Stimulated activated CD8-positive, alpha-beta memory T cell treated with anti-CD3 and anti-CD28 coated beads, Interleukin-15, amount 100 ng/mL, for 1 hour (primary cell): Measurements from ENCODE around the gene PUS7.
"Not testable (repeated sequence)": the region's sequence is repeated elsewhere in the genome, so short reads cannot be mapped to it uniquely, and the experiment has no call there.

Source experiments
- DNase-seq: peaks from one replicate; pipeline ENCODE4 v3.0.0-alpha.2; 2020; ENCODE audit warnings: low read depth

The PUS7 gene

DNA sequence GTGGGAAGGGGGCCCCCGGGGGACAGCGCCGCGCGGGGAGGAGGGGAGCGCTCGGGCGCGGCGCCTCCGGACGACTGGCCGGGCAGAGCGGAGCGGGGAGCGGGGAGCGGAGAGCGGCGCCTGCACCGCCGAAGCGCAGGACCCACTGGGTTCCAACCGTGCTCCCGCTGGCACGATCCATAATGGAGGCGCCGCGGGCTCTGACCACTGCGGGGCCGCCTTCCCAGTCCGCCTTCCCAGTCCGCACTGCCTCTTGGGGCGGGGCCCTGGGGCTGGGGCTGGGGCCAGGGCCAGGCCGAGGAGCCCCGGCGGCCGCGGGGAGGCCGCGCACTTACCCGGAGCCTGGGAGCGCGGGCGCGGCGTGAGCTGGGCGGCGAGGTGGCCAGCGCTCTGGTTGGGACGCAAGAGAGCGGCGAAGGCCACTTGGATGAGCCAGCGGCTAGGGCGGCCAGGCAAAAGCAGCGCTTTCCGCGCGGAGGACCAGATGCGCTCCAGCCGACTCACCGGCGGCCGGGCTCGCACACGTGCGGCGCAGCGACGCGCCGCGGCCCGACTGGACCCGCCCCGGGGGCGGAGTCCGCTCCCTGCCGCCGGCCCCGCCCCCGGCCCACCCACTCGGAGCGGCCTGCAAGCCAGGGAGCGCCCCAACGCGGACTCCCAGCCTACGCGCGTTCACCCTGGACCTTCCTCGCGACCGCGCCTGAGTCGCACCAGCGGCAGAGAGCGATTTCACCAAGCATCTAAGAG, at the start of gene PUS7:
TSS of gene PUS7 (minus strand) at position 555 of the 747 bp plus-strand sequence. CDS start 13,759 bp downstream, outside the sequence.
- DNase-seq, result peak; percentile 53

DNA sequence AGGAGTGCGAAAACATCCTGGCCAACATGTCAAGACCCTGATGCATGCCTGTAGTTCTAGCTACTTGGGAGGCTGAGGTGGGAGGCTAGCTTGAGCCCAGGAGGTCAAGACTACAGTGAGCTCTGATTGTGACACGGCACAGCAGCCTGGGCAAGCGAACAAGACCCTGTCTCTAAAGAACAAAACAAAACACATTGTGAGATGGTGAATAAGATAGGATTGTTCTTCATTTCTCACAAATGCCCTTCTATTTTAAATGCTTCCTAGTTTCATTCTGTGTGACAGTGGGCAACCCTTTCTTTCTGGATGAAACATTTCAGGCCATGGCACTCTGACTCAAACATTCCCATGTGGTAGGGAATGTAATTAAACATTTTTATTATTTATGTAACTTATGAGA, 45.8 kb upstream of the PUS7 start:
- DNase-seq, result no peak

GRCh38 chr7:105567024-105567423, 45.0 kb upstream of the PUS7 start:
- DNase-seq, result no peak

GRCh38 chr7:105565190-105565589, 43.1 kb upstream of the PUS7 start:
- DNase-seq, result no peak

GRCh38 chr7:105559926-105560325, 37.9 kb upstream of the PUS7 start:
- no peak for DNase-seq

DNA sequence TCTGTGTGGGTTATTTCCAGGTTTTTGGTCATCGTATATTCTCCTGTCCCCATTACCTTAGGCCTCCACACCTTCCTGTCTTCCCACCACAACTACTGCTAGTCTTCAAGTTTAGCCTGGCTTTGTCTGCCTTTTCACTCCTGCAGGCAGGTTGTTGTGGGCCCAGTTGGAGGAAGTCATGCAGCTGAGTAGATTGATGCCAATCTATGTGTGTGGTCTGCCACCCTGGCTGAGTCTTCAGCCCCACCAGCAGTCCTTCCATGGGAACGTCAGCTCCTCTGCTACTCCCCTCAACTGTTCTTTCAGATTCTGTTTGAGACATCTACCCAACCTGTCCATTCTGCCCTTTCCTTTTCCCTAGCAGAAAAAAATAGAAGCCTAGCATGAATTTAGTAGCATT, 16.3 kb upstream of the PUS7 start:
- DNase-seq, result no peak

- no peak for DNase-seq
These were observed 10.8 kb upstream of the PUS7 start for GRCh38 chr7:105532709-105533460.

DNA sequence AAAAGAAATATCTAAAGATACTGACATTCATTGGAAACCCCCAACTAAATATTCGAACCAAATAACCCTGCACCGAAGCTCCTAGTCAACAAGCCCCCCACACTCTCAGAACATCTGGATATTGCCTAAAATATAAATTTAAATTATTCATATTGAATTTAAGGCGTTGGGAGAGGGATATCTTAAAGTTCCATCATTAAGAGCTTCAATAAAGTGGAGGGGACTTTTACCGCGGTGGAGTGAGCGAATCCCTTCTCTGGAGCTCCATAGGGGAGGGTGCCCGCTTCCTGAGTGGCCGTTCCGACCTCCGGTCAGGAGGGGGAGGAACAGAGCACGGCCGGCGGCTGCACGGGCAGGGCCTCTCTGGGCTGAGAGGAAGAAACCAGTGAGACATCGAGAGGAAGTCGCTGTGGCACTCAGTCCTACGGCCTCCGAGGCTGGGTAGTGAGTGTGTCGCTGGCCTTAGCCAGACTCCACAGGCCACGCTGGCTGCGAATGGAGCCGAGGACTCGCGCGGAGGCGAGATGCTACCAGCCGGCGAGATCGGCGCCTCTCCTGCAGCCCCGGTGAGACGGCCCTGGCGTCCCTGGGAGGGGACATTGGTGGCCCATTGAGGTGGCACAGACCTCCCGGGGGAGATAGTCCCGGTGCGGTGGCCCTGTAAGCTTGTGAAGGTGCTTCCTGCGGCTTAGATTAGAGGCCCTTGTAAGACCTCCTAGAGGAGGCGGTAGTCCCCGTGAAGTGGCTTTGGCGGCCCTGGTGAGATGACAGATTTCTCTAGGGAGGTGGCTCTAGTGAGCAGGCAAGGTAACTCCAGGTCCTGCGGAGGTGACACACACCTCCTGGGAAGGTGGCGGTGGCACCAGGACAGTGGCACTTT, 10.0 kb upstream of the PUS7 start, which contains the start of gene RINT1:
TSS of gene RINT1 (plus strand) at position 410 of the 880 bp plus-strand sequence. CDS start at position 525, 115 bp downstream.
- peak; percentile 70 for DNase-seq

- DNase-seq, result no peak
These were observed 8.5 kb upstream of the PUS7 start for GRCh38 chr7:105530546-105530945.

- DNase-seq, result no peak
These were observed 8.1 kb upstream of the PUS7 start for GRCh38 chr7:105530126-105530525.

DNA sequence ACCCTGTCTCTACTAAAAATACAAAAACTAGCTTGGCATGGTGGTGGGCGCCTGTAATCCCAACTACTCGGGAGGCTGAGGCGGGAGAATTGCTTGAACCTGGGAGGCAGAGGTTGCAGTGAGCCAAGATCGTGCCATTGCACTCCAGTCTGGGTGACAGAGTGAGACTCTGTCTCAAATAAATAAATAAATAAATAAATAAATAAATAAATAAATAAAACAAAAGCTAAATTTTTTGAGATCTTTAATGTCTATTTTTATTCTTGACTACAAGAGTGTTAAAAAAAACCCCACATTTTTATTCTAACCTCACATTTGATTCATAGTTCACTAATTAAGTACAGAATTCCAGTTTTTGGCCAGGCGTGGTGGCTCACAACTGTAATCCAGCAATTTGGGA, 5.7 kb upstream of the PUS7 start:
- not testable (repeated sequence) for DNase-seq

DNA sequence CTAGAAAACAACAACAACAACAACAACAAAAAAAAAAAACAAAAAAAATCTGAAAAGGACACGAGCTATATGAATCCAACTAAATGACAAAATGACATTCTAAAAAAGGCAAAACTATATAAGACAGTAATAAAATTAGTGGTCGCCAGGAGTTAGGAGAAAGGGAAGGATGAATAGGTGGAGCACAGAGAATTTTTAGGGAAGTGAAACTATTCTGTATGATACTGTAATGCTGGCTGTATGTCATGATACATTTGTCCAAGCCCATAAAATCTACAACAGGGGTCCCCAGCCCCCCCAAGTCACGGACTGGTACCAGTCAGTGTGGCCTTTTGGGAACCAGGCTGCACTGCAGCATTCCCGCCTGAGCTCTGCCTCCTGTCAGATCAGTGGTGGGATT, 2.8 kb upstream of the PUS7 start:
- no peak for DNase-seq

DNA sequence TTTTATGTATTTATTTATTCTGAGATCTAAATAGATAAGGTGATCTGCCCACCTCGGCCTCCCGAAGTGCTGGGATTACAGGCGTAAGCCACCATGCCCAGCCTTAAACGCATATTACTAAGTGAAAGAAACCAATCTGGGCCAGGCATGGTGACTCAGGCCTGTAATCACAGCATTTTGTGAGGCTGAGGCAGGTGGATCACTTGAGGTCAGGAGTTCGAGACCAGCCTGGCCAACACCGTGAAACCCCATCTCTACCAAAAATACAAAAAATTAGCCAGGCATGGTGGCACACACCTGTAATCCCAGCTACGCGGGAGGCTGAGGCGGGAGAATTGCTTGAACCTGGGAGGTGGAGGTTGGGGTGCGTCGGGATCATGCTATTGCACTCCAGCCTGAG, 2.4 kb upstream of the PUS7 start:
- DNase-seq, result not testable (repeated sequence)

DNA sequence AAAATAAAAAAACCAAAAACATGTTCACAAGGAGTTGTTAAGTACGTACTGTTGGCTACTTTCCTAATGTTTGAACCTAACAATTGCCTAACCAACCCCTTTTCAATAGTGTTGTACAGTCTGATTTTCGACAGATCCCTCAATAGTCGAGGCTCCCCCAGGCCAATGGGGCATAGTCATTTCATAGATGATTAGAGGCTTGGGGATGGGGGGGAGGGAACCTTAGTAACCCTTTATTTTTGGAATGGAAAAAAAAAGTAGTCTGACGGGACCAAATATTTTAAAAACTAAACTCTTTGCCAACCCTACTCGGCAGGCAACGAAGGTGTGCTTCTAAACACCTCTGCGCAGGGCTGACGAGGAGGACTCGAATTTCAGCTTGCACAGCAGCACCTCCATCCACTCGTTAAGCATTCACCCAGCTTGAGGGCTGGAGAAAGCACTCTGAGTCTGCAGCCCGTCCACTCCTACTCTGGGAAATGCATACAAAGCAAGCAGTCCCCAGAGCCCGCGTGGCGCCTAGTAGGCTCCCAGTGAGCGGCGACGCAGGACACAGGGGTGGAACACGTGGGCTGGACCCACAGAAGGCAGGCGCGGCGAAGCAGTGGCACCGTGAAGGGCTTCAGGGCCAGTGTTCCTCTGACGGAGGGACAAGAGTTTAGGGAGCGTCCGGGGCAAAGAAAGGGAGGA, 899 bp downstream of the PUS7 start:
- no peak for DNase-seq

- DNase-seq, result not testable (repeated sequence)
These were observed 1.5 kb downstream of the PUS7 start for GRCh38 chr7:105520620-105521019.

- no peak for DNase-seq
These were observed 2.7 kb downstream of the PUS7 start for GRCh38 chr7:105519353-105519752.

DNA sequence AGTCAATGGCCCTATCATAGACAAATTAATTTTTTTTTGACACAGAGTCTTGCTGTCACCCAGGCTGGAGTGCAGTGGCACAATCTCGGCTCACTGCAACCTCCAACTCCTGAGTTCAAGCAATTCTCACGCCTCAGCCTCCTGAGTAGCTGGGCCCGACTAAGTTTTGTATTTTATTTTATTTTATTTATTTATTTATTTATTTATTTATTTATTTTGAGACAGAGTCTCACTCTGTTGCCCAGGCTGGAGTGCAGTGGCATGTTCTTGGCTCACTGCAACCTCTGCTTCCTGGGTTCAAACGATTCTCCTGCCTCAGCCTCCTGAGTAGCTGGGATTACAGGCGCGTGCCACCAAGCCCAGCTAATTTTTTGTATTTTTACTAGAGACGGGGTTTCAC, 6.5 kb downstream of the PUS7 start:
- DNase-seq, result not testable (repeated sequence)

DNA sequence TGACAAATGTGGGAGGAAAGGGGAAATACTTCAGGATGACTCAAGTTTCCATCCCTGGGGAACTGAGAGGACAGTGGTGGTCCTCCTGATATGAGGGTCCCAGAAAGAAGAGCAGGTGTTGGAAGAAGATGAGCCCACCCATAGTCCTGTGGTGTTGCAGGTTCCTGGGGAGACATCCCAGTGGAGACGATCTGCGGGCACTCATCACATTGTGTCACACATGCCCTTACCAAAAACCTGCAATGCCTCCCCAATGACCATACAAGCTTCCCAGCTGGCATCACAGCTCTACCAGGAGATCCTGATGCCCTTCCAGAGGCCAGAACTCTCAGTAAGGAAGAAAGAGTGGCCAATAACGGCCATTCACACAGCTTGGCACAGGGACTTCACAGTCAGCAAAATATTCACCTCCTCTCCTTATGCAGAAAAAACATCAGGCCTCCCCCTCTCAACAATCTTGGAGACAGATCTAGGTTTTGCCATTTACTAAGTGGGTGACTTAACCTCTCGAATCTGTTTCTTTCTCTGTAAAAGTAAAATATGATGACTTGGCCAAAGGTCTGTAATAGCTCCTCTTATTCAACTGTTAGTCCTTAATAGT, 9.0 kb downstream of the PUS7 start:
- no peak for DNase-seq

- no peak for DNase-seq
These were observed 9.7 kb downstream of the PUS7 start for GRCh38 chr7:105512415-105512814.

DNA sequence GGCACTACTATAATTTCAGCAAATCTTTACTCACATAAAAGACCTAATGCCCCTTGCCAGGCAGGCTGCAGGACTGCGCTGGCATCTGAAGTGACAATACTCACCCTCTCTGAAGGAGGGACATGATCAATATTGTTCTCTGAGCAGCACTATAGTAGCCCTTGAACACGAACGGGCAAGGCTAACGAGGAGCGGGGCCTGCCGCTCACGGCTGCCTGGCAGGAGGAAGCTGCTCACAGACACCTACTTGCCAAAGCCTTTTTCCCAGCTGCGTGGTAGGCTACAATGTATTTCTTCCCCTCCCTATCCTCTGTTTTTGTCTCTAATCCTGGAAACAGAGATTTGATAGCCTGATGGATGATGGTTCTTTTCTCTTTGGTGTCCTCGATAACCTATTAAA, 19.9 kb downstream of the PUS7 start:
- DNase-seq, result no peak

GRCh38 chr7:105497016-105497415, 25.1 kb downstream of the PUS7 start:
- no peak for DNase-seq
